Adipose tissue (tissue), 3 donors: ENCODE results near the gene TMEM127. TPM values are rescaled to one million over a fixed set of nuclear protein-coding genes. Genes with fewer than 3 reads are reported as not detected.
A peak's percentile ranks its signal among the peaks of the same experiment; 100 is the strongest.

Experiments used
- H3K27ac ChIP-seq: one replicate; pipeline ENCODE4 v1.5.1; 2013; ENCODE audit warnings: low read depth, low read length
- WGBS, 3 donors: extraction: QIAGEN DNeasy Blood & Tissue Kit; methylation state at CpG; one replicate each; pipeline ENCODE4 v1.1.7; 2013; 5-methylcytosine and 5-hydroxymethylcytosine counted together
- polyA plus RNA-seq, 3 donors: library from polyadenylated mRNA; stranded (reverse); fragments of 200-250 nt; gene quantifications; one replicate each; pipeline ENCODE4 v1.2.3, GENCODE V29; 2013
- donor health status: healthy with polysubstance abuse.
- donor health status: Bipolar disorder and iron deficiency.
- donor health status: healthy.

Gene TMEM127
- polyA plus RNA-seq, 3 donors, result 12.3 to 27.7 (median 18.8) TPM

- 0 to 2% (median 1%) methylated on average over 43 to 49 of the region's 49 CpGs for WGBS, 3 donors
- H3K27ac ChIP-seq, result no peak overlapping the region
These were observed 403 bp downstream of the TMEM127 start for GRCh38 chr2:96265349-96265839.

- 13 to 16% (median 14%) methylated on average over 28 to 33 of the region's 33 CpGs for WGBS, 3 donors
- H3K27ac ChIP-seq, result no peak overlapping the region
These were observed 995 bp downstream of the TMEM127 start for GRCh38 chr2:96264656-96265348.

- H3K27ac ChIP-seq, result no peak overlapping the region
These were observed 1.7 kb downstream of the TMEM127 start for GRCh38 chr2:96264086-96264485.

GRCh38 chr2:96262306-96262705, 3.5 kb downstream of the TMEM127 start:
- H3K27ac ChIP-seq, result no peak overlapping the region
- 73 to 85% (median 83%) methylated on average over 2 of the region's 2 CpGs for WGBS, 3 donors

More at GRCh38 chr2:96264086-96264485, 1.7 kb downstream of the TMEM127 start:
- WGBS, 3 donors, result 61 to 68% (median 66%) methylated on average over 4 of the region's 4 CpGs

- H3K27ac ChIP-seq, result peak overlapping the region; percentile 17
- WGBS, 3 donors, result 43 to 87% (median 81%) methylated on average over 6 of the region's 6 CpGs
These were observed 4.3 kb downstream of the TMEM127 start for GRCh38 chr2:96261328-96262003.

- WGBS, 3 donors, result 31 to 45% (median 44%) methylated on average over 10 of the region's 10 CpGs
These were observed 5.2 kb downstream of the TMEM127 start for GRCh38 chr2:96260387-96261260.

GRCh38 chr2:96259497-96259921, 6.3 kb downstream of the TMEM127 start:
- H3K27ac ChIP-seq, result no peak overlapping the region
- 45 to 66% (median 65%) methylated on average over 5 of the region's 5 CpGs for WGBS, 3 donors

More at GRCh38 chr2:96260387-96261260, 5.2 kb downstream of the TMEM127 start:
- H3K27ac ChIP-seq, result peak overlapping the region; percentile 17

- WGBS, 3 donors, result 73 to 88% (median 76%) methylated on average over 7 of the region's 7 CpGs
- peak overlapping the region; percentile 63 for H3K27ac ChIP-seq
These were observed 7.4 kb downstream of the TMEM127 start for GRCh38 chr2:96258166-96259022.

- peak overlapping the region; percentile 63 for H3K27ac ChIP-seq
- 53 to 88% (median 55%) methylated on average over 3 of the region's 3 CpGs for WGBS, 3 donors
These were observed 8.1 kb downstream of the TMEM127 start for GRCh38 chr2:96257744-96258143.

- WGBS, 3 donors, result 44 to 83% (median 46%) methylated on average over 6 of the region's 6 CpGs
- no peak overlapping the region for H3K27ac ChIP-seq
These were observed 9.1 kb downstream of the TMEM127 start for GRCh38 chr2:96256611-96257113.

- WGBS, 3 donors, result 34 to 82% (median 46%) methylated on average over 11 of the region's 11 CpGs
- H3K27ac ChIP-seq, result no peak overlapping the region
These were observed 11.2 kb downstream of the TMEM127 start for GRCh38 chr2:96254571-96254970.

- 83 to 88% (median 85%) methylated on average over 7 of the region's 7 CpGs for WGBS, 3 donors
- H3K27ac ChIP-seq, result no peak overlapping the region
These were observed 12.8 kb downstream of the TMEM127 start for GRCh38 chr2:96253006-96253405.

GRCh38 chr2:96252526-96252925, 13.3 kb downstream of the TMEM127 start:
- no peak overlapping the region for H3K27ac ChIP-seq
- WGBS, 3 donors, result 86 to 92% (median 88%) methylated on average over 8 of the region's 8 CpGs

GRCh38 chr2:96251721-96252292, 14.0 kb downstream of the TMEM127 start:
- 68 to 77% (median 68%) methylated on average over 6 of the region's 6 CpGs for whole genome bisulfite sequencing, 3 donors
- no peak overlapping the region for H3K27ac ChIP-seq

GRCh38 chr2:96250188-96250587, 15.6 kb downstream of the TMEM127 start:
- WGBS, 3 donors, result 89 to 93% (median 91%) methylated on average over 6 of the region's 6 CpGs

GRCh38 chr2:96249654-96250053, 16.1 kb downstream of the TMEM127 start:
- 77 to 93% (median 81%) methylated on average over 9 of the region's 9 CpGs for WGBS, 3 donors
- no peak overlapping the region for H3K27ac ChIP-seq

More at GRCh38 chr2:96250188-96250587, 15.6 kb downstream of the TMEM127 start:
- H3K27ac ChIP-seq, result no peak overlapping the region

GRCh38 chr2:96248624-96249023, 17.2 kb downstream of the TMEM127 start:
- no peak overlapping the region for H3K27ac ChIP-seq
- 93 to 95% (median 95%) methylated on average over 4 of the region's 4 CpGs for WGBS, 3 donors
